Panc1 (cell line): ENCODE measurements around the gene AMOTL1.

Experiments
- POLR2AphosphoS5 ChIP-seq: IDR thresholded peaks from 2 replicates; pipeline ENCODE4 v1.6.1; 2012; ENCODE audit warnings: mild to moderate bottlenecking, low read depth, low read length, moderate library complexity
- TF ChIP-seq, protein P1 (sequence below): fragments of 450-650 bp; IDR thresholded peaks from 2 replicates; pipeline ENCODE4 v1.5.1; 2017; ENCODE audit warnings: mild to moderate bottlenecking
- TF ChIP-seq, protein P2 (sequence below), 2 experiments: IDR thresholded peaks; 2 replicates each; pipeline ENCODE4 v1.6.1; 2011 to 2012; ENCODE audit warnings: low read depth in 2 of 2, control low read depth in 1 of 2, low read length in 1 of 2, mild to moderate bottlenecking in 1 of 2, moderate library complexity in 1 of 2; ENCODE audit not compliant: insufficient read depth in 1 of 2

GRCh38 chr11:94719876-94720275 is 48.3 kb upstream of the AMOTL1 start:
- TF ChIP-seq, protein P1, sequence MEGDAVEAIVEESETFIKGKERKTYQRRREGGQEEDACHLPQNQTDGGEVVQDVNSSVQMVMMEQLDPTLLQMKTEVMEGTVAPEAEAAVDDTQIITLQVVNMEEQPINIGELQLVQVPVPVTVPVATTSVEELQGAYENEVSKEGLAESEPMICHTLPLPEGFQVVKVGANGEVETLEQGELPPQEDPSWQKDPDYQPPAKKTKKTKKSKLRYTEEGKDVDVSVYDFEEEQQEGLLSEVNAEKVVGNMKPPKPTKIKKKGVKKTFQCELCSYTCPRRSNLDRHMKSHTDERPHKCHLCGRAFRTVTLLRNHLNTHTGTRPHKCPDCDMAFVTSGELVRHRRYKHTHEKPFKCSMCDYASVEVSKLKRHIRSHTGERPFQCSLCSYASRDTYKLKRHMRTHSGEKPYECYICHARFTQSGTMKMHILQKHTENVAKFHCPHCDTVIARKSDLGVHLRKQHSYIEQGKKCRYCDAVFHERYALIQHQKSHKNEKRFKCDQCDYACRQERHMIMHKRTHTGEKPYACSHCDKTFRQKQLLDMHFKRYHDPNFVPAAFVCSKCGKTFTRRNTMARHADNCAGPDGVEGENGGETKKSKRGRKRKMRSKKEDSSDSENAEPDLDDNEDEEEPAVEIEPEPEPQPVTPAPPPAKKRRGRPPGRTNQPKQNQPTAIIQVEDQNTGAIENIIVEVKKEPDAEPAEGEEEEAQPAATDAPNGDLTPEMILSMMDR = no peak
- TF ChIP-seq POLR2AphosphoS5 = no peak
- TF ChIP-seq, protein P2, sequence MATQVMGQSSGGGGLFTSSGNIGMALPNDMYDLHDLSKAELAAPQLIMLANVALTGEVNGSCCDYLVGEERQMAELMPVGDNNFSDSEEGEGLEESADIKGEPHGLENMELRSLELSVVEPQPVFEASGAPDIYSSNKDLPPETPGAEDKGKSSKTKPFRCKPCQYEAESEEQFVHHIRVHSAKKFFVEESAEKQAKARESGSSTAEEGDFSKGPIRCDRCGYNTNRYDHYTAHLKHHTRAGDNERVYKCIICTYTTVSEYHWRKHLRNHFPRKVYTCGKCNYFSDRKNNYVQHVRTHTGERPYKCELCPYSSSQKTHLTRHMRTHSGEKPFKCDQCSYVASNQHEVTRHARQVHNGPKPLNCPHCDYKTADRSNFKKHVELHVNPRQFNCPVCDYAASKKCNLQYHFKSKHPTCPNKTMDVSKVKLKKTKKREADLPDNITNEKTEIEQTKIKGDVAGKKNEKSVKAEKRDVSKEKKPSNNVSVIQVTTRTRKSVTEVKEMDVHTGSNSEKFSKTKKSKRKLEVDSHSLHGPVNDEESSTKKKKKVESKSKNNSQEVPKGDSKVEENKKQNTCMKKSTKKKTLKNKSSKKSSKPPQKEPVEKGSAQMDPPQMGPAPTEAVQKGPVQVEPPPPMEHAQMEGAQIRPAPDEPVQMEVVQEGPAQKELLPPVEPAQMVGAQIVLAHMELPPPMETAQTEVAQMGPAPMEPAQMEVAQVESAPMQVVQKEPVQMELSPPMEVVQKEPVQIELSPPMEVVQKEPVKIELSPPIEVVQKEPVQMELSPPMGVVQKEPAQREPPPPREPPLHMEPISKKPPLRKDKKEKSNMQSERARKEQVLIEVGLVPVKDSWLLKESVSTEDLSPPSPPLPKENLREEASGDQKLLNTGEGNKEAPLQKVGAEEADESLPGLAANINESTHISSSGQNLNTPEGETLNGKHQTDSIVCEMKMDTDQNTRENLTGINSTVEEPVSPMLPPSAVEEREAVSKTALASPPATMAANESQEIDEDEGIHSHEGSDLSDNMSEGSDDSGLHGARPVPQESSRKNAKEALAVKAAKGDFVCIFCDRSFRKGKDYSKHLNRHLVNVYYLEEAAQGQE (IDR thresholded peaks at IDR 0.05; ENCODE audit: insufficient read depth in 1 of 2, low read depth in 2 of 2, low read length in 1 of 2) = no peak
